IMR-90 (cell line): ENCODE results near the gene EFNA5. TPM values are rescaled to one million over a fixed set of nuclear protein-coding genes. Genes with fewer than 3 reads are reported as not detected.
A peak's percentile ranks its signal among the peaks of the same experiment; 100 is the strongest.

ENCODE experiments used
- ATAC-seq: fragments of 200-7000 bp; cut with Tn5 transposase; 2 replicates; pipeline ENCODE4 v1.9.1; 2020; ENCODE audit warnings: low read depth, mild to moderate bottlenecking, moderate library complexity
- BruUV-seq: library from RNA; stranded (reverse); fragments of 400-500 nt; replicated peaks from 2 replicates; lab custom pipeline; 2021; lab: Mats Ljungman, UMichigan
- CTCF ChIA-PET: fragments of 300-600 bp; formaldehyde crosslinking; extraction: SDS; loops from one replicate; lab custom pipeline; 2021; ENCODE audit warnings: antibody characterized with exemption; lab: Yijun Ruan, JAX
- POLR2A ChIA-PET: fragments of 300-600 bp; sonication (Branson Sonifier 250); formaldehyde crosslinking; loops from one replicate; lab custom pipeline; 2022; ENCODE audit warnings: antibody characterized with exemption; ENCODE audit not compliant: unreplicated experiment; lab: Charles Lee
- DNase-seq: peaks from one replicate; pipeline ENCODE4 v3.0.0; 2013
- H2AFZ ChIP-seq: replicated peaks from 2 replicates; pipeline ENCODE3; 2013; ENCODE audit warnings: low read length, mild to moderate bottlenecking; ENCODE audit not compliant: poor library complexity
- H2AK5ac ChIP-seq: 2 replicates; pipeline ENCODE4 v1.6.1; 2013; ENCODE audit warnings: low read depth, low read length, inconsistent platforms
- H2AK9ac ChIP-seq: replicated peaks from 2 replicates; pipeline ENCODE3; 2013; ENCODE audit warnings: mild to moderate bottlenecking, low read depth, low read length, moderate library complexity; ENCODE audit not compliant: poor library complexity
- H2BK120ac ChIP-seq: 2 replicates; pipeline ENCODE4 v1.6.1; 2013; ENCODE audit warnings: low read depth, low read length, inconsistent platforms
- H2BK15ac ChIP-seq: 3 replicates; pipeline ENCODE4 v1.6.1; 2013; ENCODE audit warnings: low read depth, low read length, inconsistent platforms
- H2BK20ac ChIP-seq: 2 replicates; pipeline ENCODE4 v1.6.1; 2013; ENCODE audit warnings: low read depth, mild to moderate bottlenecking, inconsistent platforms, low read length, moderate library complexity
- H2BK5ac ChIP-seq: 2 replicates; pipeline ENCODE4 v1.6.1; 2013; ENCODE audit warnings: mild to moderate bottlenecking, low read depth, low read length, inconsistent platforms; ENCODE audit not compliant: poor library complexity, severe bottlenecking
- H3K14ac ChIP-seq: replicated peaks from 2 replicates; pipeline ENCODE4 v1.6.1; 2013; ENCODE audit warnings: low read depth, low read length, inconsistent platforms
- H3K18ac ChIP-seq: 2 replicates; pipeline ENCODE4 v1.6.1; 2013; ENCODE audit warnings: low read depth, low read length, control low read depth
- H3K23ac ChIP-seq: 2 replicates; pipeline ENCODE4 v1.6.1; 2013; ENCODE audit warnings: low read depth, low read length, inconsistent platforms
- H3K27ac ChIP-seq: 2 replicates; pipeline ENCODE4 v1.5.1; 2013; ENCODE audit warnings: mild to moderate bottlenecking, control low read depth, low read length; ENCODE audit not compliant: insufficient read depth
- H3K27me3 ChIP-seq: 2 replicates; pipeline ENCODE4 v1.6.1; 2013; ENCODE audit warnings: low read length; ENCODE audit not compliant: control insufficient read depth, insufficient read depth
- H3K36me3 ChIP-seq: 2 replicates; pipeline ENCODE4 v1.6.1; 2013; ENCODE audit warnings: low read length, mixed read lengths; ENCODE audit not compliant: control insufficient read depth, insufficient read depth
- H3K4ac ChIP-seq: 2 replicates; pipeline ENCODE4 v1.6.1; 2013; ENCODE audit warnings: low read depth, low read length, inconsistent platforms
- H3K4me1 ChIP-seq: 2 replicates; pipeline ENCODE4 v1.6.1; 2013; ENCODE audit warnings: low read length, mixed read lengths; ENCODE audit not compliant: control insufficient read depth, insufficient read depth
- H3K4me2 ChIP-seq: 2 replicates; pipeline ENCODE4 v1.6.1; 2013; ENCODE audit warnings: low read depth, mild to moderate bottlenecking, control low read depth, low read length, moderate library complexity
- H3K4me3 ChIP-seq: 2 replicates; pipeline ENCODE4 v1.5.1; 2013; ENCODE audit warnings: low read depth, mild to moderate bottlenecking, control low read depth, low read length, moderate library complexity; ENCODE audit not compliant: insufficient read depth
- H3K56ac ChIP-seq: 2 replicates; pipeline ENCODE4 v1.6.1; 2013; ENCODE audit warnings: low read length, inconsistent platforms; ENCODE audit not compliant: insufficient read depth; ENCODE audit errors: extremely low read depth
- H3K79me1 ChIP-seq, 2 experiments: 2 replicates each; pipeline ENCODE4 v1.6.1; 2013; ENCODE audit warnings: low read length in 2 of 2, inconsistent platforms in 1 of 2, low read depth in 1 of 2
- H3K9ac ChIP-seq: 2 replicates; pipeline ENCODE4 v1.6.1; 2013; ENCODE audit warnings: low read depth, low read length, control low read depth
- H3K9me1 ChIP-seq: 2 replicates; pipeline ENCODE4 v1.6.1; 2013; ENCODE audit warnings: low read length, inconsistent platforms; ENCODE audit not compliant: insufficient read depth
- H3K9me3 ChIP-seq: 2 replicates; pipeline ENCODE4 v1.6.1; 2013; ENCODE audit warnings: low read length; ENCODE audit not compliant: control insufficient read depth, insufficient read depth
- H4K20me1 ChIP-seq: 2 replicates; pipeline ENCODE4 v1.6.1; 2013; ENCODE audit warnings: low read length, inconsistent platforms; ENCODE audit not compliant: insufficient read depth
- H4K5ac ChIP-seq: 2 replicates; pipeline ENCODE4 v1.6.1; 2013; ENCODE audit warnings: mild to moderate bottlenecking, low read depth, low read length, control low read depth
- H4K8ac ChIP-seq, 2 experiments: 2 replicates each; pipeline ENCODE4 v1.6.1; 2013; ENCODE audit warnings: low read depth in 2 of 2, low read length in 2 of 2, control low read depth in 1 of 2, inconsistent platforms in 1 of 2
- H4K91ac ChIP-seq: 2 replicates; pipeline ENCODE4 v1.6.1; 2013; ENCODE audit warnings: low read depth, low read length, inconsistent platforms; ENCODE audit not compliant: insufficient read depth
- CEBPB ChIP-seq: IDR thresholded peaks from 2 replicates; pipeline ENCODE4 v1.6.1; 2012; ENCODE audit warnings: low read depth, low read length, improper control_type of control experiment
- FOS ChIP-seq: fragments of 150-350 bp; IDR thresholded peaks from 2 replicates; pipeline ENCODE4 v1.6.1; 2016; ENCODE audit warnings: low read depth, low read length
- MXI1 ChIP-seq: IDR thresholded peaks from 2 replicates; pipeline ENCODE4 v1.6.1; 2012; ENCODE audit warnings: low read depth, mild to moderate bottlenecking, low read length, moderate library complexity, borderline replicate concordance
- NFE2L2 ChIP-seq: fragments of 150-350 bp; IDR thresholded peaks from 2 replicates; pipeline ENCODE4 v1.6.1; 2016; ENCODE audit warnings: low read depth, mild to moderate bottlenecking, low read length
- RCOR1 ChIP-seq: IDR thresholded peaks from 2 replicates; pipeline ENCODE4 v1.6.1; 2012; ENCODE audit warnings: mild to moderate bottlenecking, low read length, improper control_type of control experiment; ENCODE audit not compliant: insufficient replicate concordance
- SMC3 ChIP-seq: fragments of 150-350 bp; IDR thresholded peaks from 2 replicates; pipeline ENCODE4 v1.6.1; 2016; ENCODE audit warnings: low read depth, mild to moderate bottlenecking, antibody characterized with exemption, low read length, moderate library complexity
- WGBS, 2 experiments: methylation state at CpG; one replicate each; pipeline versions ENCODE4 v1.1.5 to v1.1.7; 2013; ENCODE audit warnings: missing lambda C conversion rate in 2 of 2; ENCODE audit not compliant: insufficient read length in 1 of 2; ENCODE audit errors: extremely low coverage in 2 of 2; 5-methylcytosine and 5-hydroxymethylcytosine counted together
- dilution Hi-C: fragments of 300-500 bp; cut with HindIII; formaldehyde crosslinking; loops from one replicate; pipeline ENCODE4 v1.14.3; 2018; ENCODE audit warnings: low sequenced_read_pairs; ENCODE audit not compliant: unreplicated experiment
- in situ Hi-C: fragments of 300-500 bp; cut with MboI; formaldehyde crosslinking; loops from 3 replicates; pipeline ENCODE4 v1.14.3; 2019; ENCODE audit warnings: low sequenced_read_pairs, inconsistent platforms, mixed read lengths
- intact Hi-C: fragments of 100-400 bp; cut with micrococcal nuclease; formaldehyde crosslinking; loops from 2 replicates; pipeline ENCODE4 v1.10.0; 2022
- polyA plus RNA-seq, 3 experiments: library from polyadenylated mRNA; depleted of rRNA; stranded (reverse); fragments of >200 nt; gene quantifications; 2 replicates each; pipeline ENCODE4 v1.2.3, GENCODE V29; 2012; ENCODE audit warnings: low replicate concordance in 1 of 3
- total RNA-seq: library from RNA; depleted of rRNA; stranded (reverse); fragments of >200 nt; gene quantifications from 2 replicates; pipeline ENCODE4 v1.2.3, GENCODE V29; 2012

The EFNA5 gene
- total and polyA plus RNA-seq, 2 of the 4 experiments (the other 2 are of a cell fraction): 1.5 to 1.6 TPM

- H3K4me1 ChIP-seq: peaks cover 13% of the 10 kb centered on the region
- H2BK120ac ChIP-seq: peak overlapping the region; percentile 46
- no peaks in the 10 kb centered on the region for H3K79me1 ChIP-seq
- peaks cover 3% of the 10 kb centered on the region; the same call in 1 of the 2 replicates for H3K9me1 ChIP-seq
- no CpG with 5 or more reads among the region's 2 CpGs for WGBS, 2 experiments
- dilution Hi-C loops (no loop called here), in situ Hi-C loops (no loop called here), intact Hi-C loops (no loop called here)
- no peak overlapping the region for H3K56ac ChIP-seq
- H3K4me3 ChIP-seq: no peak overlapping the region
- peak overlapping the region; percentile 81; the same call in 1 of the 2 replicates for H2BK20ac ChIP-seq
- H3K23ac ChIP-seq: no peak overlapping the region
- 0 out of 2 replicates have a peak overlapping the region, but pooled peaks have one; percentile 32 for H4K91ac ChIP-seq
- H3K4ac ChIP-seq: no peak overlapping the region
- BruUV-seq: no TSS peak
- H4K20me1 ChIP-seq: no peaks in the 10 kb centered on the region
- peak overlapping the region; percentile 78; the same call in 1 of the 2 replicates for H3K18ac ChIP-seq
- H3K27ac ChIP-seq: no peak overlapping the region
- H4K5ac ChIP-seq: no peak overlapping the region
- ChIA-PET POLR2A (no interaction called here), CTCF (no interaction called here)
- no peak overlapping the region for H2AFZ ChIP-seq
- H2BK5ac ChIP-seq: no peak overlapping the region
- no peak overlapping the region; the same call in 1 of the 2 replicates for H3K4me2 ChIP-seq
- no peak overlapping the region for H3K9ac ChIP-seq
- no peaks in the 10 kb centered on the region for H3K9me3 ChIP-seq
- peak overlapping the region; percentile 51; the same call in 1 of the 2 replicates for H2AK5ac ChIP-seq
- no peaks in the 10 kb centered on the region for H3K27me3 ChIP-seq
- ATAC-seq (no peak), DNase-seq (no peak)
- H2AK9ac ChIP-seq: no peak overlapping the region
- H2BK15ac ChIP-seq: peak overlapping the region; percentile 94; the same call in 2 of the 3 replicates
- no peaks in the 10 kb centered on the region for H3K36me3 ChIP-seq
- H3K14ac ChIP-seq: 0 out of 2 replicates have a peak overlapping the region, but pooled peaks have one; percentile 34
- H4K8ac ChIP-seq: peak overlapping the region; percentile 9 to 45; a peak in 1 of 4 replicates
- TF ChIP-seq FOS (no peak), RCOR1 (no peak), CEBPB (peak; percentile 3; the same call in 1 of the 2 replicates), SMC3 (no peak), MXI1 (no peak), NFE2L2 (no peak)
Observed at GRCh38 chr5:107424491-107424890, 246.2 kb downstream of the EFNA5 start.
